Ishikawa (cell line): Measurements from ENCODE around the gene ZFP69B.

Source experiments
- CEBPB ChIP-seq: IDR thresholded peaks from 2 replicates; pipeline ENCODE4 v1.6.1; 2012
- EP300 ChIP-seq: IDR thresholded peaks from 2 replicates; pipeline ENCODE4 v1.6.1; 2012; ENCODE audit warnings: borderline replicate concordance

DNA sequence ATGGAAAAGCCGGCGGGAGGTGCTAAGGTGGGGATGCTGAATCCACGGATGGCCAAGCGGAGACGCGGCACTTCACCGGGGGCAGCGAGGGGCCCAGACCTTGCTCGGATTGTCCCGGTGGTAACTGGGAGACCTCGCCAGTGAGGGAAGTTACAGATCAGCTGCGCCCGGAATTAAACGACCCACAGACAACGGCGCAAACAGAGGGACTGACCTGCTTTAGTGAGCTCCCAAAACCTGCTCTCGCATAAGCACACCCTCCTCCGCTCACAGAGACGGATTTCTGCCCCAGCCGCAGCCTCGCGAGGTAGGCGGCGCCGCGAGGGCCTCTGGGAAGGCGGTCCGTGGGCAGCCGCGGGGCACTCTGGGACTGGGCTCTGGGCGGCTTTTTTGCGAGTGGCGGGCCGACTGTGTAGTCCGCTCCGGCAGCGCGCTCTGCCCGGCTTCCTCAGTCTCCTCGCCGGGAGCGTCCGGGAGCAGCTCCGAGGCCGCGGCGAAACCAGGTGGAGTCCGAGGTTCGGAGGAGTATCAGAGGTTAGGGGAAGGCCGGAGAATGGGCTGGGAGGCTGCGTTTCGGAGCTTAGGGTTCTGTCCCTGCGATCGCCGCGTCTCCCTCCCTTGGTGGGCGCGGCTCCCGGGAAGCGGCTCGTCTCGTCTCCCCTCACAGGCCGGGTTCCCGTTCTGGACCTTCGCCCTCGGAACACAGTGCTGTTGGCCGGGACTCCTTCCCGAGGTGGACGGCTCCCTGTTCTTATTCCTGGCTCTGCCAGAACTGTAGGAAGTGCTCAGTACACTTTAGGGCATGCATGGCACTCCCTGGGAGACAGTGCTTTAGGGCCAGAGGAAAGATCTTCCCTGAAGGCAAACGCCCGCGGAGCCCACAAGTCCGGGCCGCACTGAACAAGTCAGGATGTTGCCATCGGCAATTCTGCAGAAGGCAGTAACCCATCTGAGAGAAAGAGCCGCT, 58.4 kb downstream of the ZFP69B start, which contains the start of gene EXO5:
- TF ChIP-seq CEBPB (no peak), EP300 (no peak)
